IMR-90 (cell line): ENCODE results near the gene RHBDD1. TPM values are rescaled to one million over a fixed set of nuclear protein-coding genes. Genes with fewer than 3 reads are reported as not detected.

Source experiments
- ATAC-seq: fragments of 200-7000 bp; cut with Tn5 transposase; 2 replicates; pipeline ENCODE4 v1.9.1; 2020; ENCODE audit warnings: low read depth, mild to moderate bottlenecking, moderate library complexity
- BruUV-seq: library from RNA; stranded (reverse); fragments of 400-500 nt; replicated peaks from 2 replicates; lab custom pipeline; 2021; lab: Mats Ljungman, UMichigan
- CTCF ChIA-PET: fragments of 300-600 bp; formaldehyde crosslinking; extraction: SDS; loops from one replicate; lab custom pipeline; 2021; ENCODE audit warnings: antibody characterized with exemption; lab: Yijun Ruan, JAX
- POLR2A ChIA-PET: fragments of 300-600 bp; sonication (Branson Sonifier 250); formaldehyde crosslinking; loops from one replicate; lab custom pipeline; 2022; ENCODE audit warnings: antibody characterized with exemption; ENCODE audit not compliant: unreplicated experiment; lab: Charles Lee
- DNase-seq: peaks from one replicate; pipeline ENCODE4 v3.0.0; 2013
- H2AFZ ChIP-seq: replicated peaks from 2 replicates; pipeline ENCODE3; 2013; ENCODE audit warnings: low read length, mild to moderate bottlenecking; ENCODE audit not compliant: poor library complexity
- H2AK5ac ChIP-seq: 2 replicates; pipeline ENCODE4 v1.6.1; 2013; ENCODE audit warnings: low read depth, low read length, inconsistent platforms
- H2AK9ac ChIP-seq: replicated peaks from 2 replicates; pipeline ENCODE3; 2013; ENCODE audit warnings: mild to moderate bottlenecking, low read depth, low read length, moderate library complexity; ENCODE audit not compliant: poor library complexity
- H2BK120ac ChIP-seq: 2 replicates; pipeline ENCODE4 v1.6.1; 2013; ENCODE audit warnings: low read depth, low read length, inconsistent platforms
- H2BK15ac ChIP-seq: 3 replicates; pipeline ENCODE4 v1.6.1; 2013; ENCODE audit warnings: low read depth, low read length, inconsistent platforms
- H2BK20ac ChIP-seq: 2 replicates; pipeline ENCODE4 v1.6.1; 2013; ENCODE audit warnings: low read depth, mild to moderate bottlenecking, inconsistent platforms, low read length, moderate library complexity
- H2BK5ac ChIP-seq: 2 replicates; pipeline ENCODE4 v1.6.1; 2013; ENCODE audit warnings: mild to moderate bottlenecking, low read depth, low read length, inconsistent platforms; ENCODE audit not compliant: poor library complexity, severe bottlenecking
- H3K14ac ChIP-seq: replicated peaks from 2 replicates; pipeline ENCODE4 v1.6.1; 2013; ENCODE audit warnings: low read depth, low read length, inconsistent platforms
- H3K18ac ChIP-seq: 2 replicates; pipeline ENCODE4 v1.6.1; 2013; ENCODE audit warnings: low read depth, low read length, control low read depth
- H3K23ac ChIP-seq: 2 replicates; pipeline ENCODE4 v1.6.1; 2013; ENCODE audit warnings: low read depth, low read length, inconsistent platforms
- H3K27ac ChIP-seq: 2 replicates; pipeline ENCODE4 v1.5.1; 2013; ENCODE audit warnings: mild to moderate bottlenecking, control low read depth, low read length; ENCODE audit not compliant: insufficient read depth
- H3K27me3 ChIP-seq: 2 replicates; pipeline ENCODE4 v1.6.1; 2013; ENCODE audit warnings: low read length; ENCODE audit not compliant: control insufficient read depth, insufficient read depth
- H3K36me3 ChIP-seq: 2 replicates; pipeline ENCODE4 v1.6.1; 2013; ENCODE audit warnings: low read length, mixed read lengths; ENCODE audit not compliant: control insufficient read depth, insufficient read depth
- H3K4ac ChIP-seq: 2 replicates; pipeline ENCODE4 v1.6.1; 2013; ENCODE audit warnings: low read depth, low read length, inconsistent platforms
- H3K4me1 ChIP-seq: 2 replicates; pipeline ENCODE4 v1.6.1; 2013; ENCODE audit warnings: low read length, mixed read lengths; ENCODE audit not compliant: control insufficient read depth, insufficient read depth
- H3K4me2 ChIP-seq: 2 replicates; pipeline ENCODE4 v1.6.1; 2013; ENCODE audit warnings: low read depth, mild to moderate bottlenecking, control low read depth, low read length, moderate library complexity
- H3K4me3 ChIP-seq: 2 replicates; pipeline ENCODE4 v1.5.1; 2013; ENCODE audit warnings: low read depth, mild to moderate bottlenecking, control low read depth, low read length, moderate library complexity; ENCODE audit not compliant: insufficient read depth
- H3K56ac ChIP-seq: 2 replicates; pipeline ENCODE4 v1.6.1; 2013; ENCODE audit warnings: low read length, inconsistent platforms; ENCODE audit not compliant: insufficient read depth; ENCODE audit errors: extremely low read depth
- H3K79me1 ChIP-seq, 2 experiments: 2 replicates each; pipeline ENCODE4 v1.6.1; 2013; ENCODE audit warnings: low read length in 2 of 2, inconsistent platforms in 1 of 2, low read depth in 1 of 2
- H3K9ac ChIP-seq: 2 replicates; pipeline ENCODE4 v1.6.1; 2013; ENCODE audit warnings: low read depth, low read length, control low read depth
- H3K9me1 ChIP-seq: 2 replicates; pipeline ENCODE4 v1.6.1; 2013; ENCODE audit warnings: low read length, inconsistent platforms; ENCODE audit not compliant: insufficient read depth
- H3K9me3 ChIP-seq: 2 replicates; pipeline ENCODE4 v1.6.1; 2013; ENCODE audit warnings: low read length; ENCODE audit not compliant: control insufficient read depth, insufficient read depth
- H4K20me1 ChIP-seq: 2 replicates; pipeline ENCODE4 v1.6.1; 2013; ENCODE audit warnings: low read length, inconsistent platforms; ENCODE audit not compliant: insufficient read depth
- H4K5ac ChIP-seq: 2 replicates; pipeline ENCODE4 v1.6.1; 2013; ENCODE audit warnings: mild to moderate bottlenecking, low read depth, low read length, control low read depth
- H4K8ac ChIP-seq, 2 experiments: 2 replicates each; pipeline ENCODE4 v1.6.1; 2013; ENCODE audit warnings: low read depth in 2 of 2, low read length in 2 of 2, control low read depth in 1 of 2, inconsistent platforms in 1 of 2
- H4K91ac ChIP-seq: 2 replicates; pipeline ENCODE4 v1.6.1; 2013; ENCODE audit warnings: low read depth, low read length, inconsistent platforms; ENCODE audit not compliant: insufficient read depth
- CHD1 ChIP-seq: IDR thresholded peaks from 2 replicates; pipeline ENCODE4 v1.6.1; 2012; ENCODE audit warnings: low read depth, low read length, improper control_type of control experiment
- WGBS, 2 experiments: methylation state at CpG; one replicate each; pipeline versions ENCODE4 v1.1.5 to v1.1.7; 2013; ENCODE audit warnings: missing lambda C conversion rate in 2 of 2; ENCODE audit not compliant: insufficient read length in 1 of 2; ENCODE audit errors: extremely low coverage in 2 of 2; 5-methylcytosine and 5-hydroxymethylcytosine counted together
- dilution Hi-C: fragments of 300-500 bp; cut with HindIII; formaldehyde crosslinking; loops from one replicate; pipeline ENCODE4 v1.14.3; 2018; ENCODE audit warnings: low sequenced_read_pairs; ENCODE audit not compliant: unreplicated experiment
- in situ Hi-C: fragments of 300-500 bp; cut with MboI; formaldehyde crosslinking; loops from 3 replicates; pipeline ENCODE4 v1.14.3; 2019; ENCODE audit warnings: low sequenced_read_pairs, inconsistent platforms, mixed read lengths
- intact Hi-C: fragments of 100-400 bp; cut with micrococcal nuclease; formaldehyde crosslinking; loops from 2 replicates; pipeline ENCODE4 v1.10.0; 2022
- polyA plus RNA-seq, 3 experiments: library from polyadenylated mRNA; depleted of rRNA; stranded (reverse); fragments of >200 nt; gene quantifications; 2 replicates each; pipeline ENCODE4 v1.2.3, GENCODE V29; 2012; ENCODE audit warnings: low replicate concordance in 1 of 3
- total RNA-seq: library from RNA; depleted of rRNA; stranded (reverse); fragments of >200 nt; gene quantifications from 2 replicates; pipeline ENCODE4 v1.2.3, GENCODE V29; 2012
- TF ChIP-seq, protein P1 (sequence below): conservative IDR thresholded peaks from 2 replicates; pipeline ENCODE4 v1.5.1; 2012; ENCODE audit warnings: mild to moderate bottlenecking, low read depth, low read length, improper control_type of control experiment

RHBDD1 gene
- total and polyA plus RNA-seq, 2 of the 4 experiments (the other 2 are of a cell fraction): 9.7 to 14.0 TPM

DNA sequence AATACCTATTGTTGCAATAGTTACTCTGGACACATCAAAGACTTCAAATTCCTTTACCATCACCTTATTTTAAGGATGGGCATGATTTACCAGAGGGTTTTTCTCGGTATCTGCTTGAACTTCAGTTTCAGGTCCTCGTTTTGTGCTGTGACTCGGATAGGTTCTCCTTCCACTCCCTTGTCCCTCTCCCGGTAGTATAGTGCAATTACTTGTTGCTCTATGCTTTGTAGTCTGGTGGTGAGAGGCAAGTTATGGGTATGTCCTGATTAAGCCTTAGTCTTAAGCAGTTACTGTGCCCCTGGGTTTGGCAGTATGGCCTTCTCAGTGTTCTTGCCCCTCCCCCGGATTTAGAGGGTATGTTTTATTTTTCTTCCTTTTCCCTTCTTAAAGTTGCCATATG lies 96.6 kb downstream of the RHBDD1 start:
- Histone ChIP-seq H4K20me1 (no peaks in the 10 kb centered on the region), H2AK9ac (no peak overlapping the region), H3K14ac (no peak overlapping the region), H2BK20ac (no peak overlapping the region), H3K9ac (no peak overlapping the region), H3K9me1 (no peaks in the 10 kb centered on the region; the same call in 1 of the 2 replicates), H3K36me3 (no peaks in the 10 kb centered on the region), H3K9me3 (no peaks in the 10 kb centered on the region), H3K23ac (no peak overlapping the region), H3K56ac (no peak overlapping the region), H3K4me2 (no peak overlapping the region), H3K4me1 (no peaks in the 10 kb centered on the region), H4K5ac (no peak overlapping the region), H3K4ac (no peak overlapping the region), H3K27ac (no peak overlapping the region), H3K79me1 (peaks cover 0 to 3% of the 10 kb centered on the region in 2 experiments; a peak in 1 of 4 replicates), H2BK120ac (no peak overlapping the region), H2BK5ac (no peak overlapping the region), H3K4me3 (no peak overlapping the region), H4K8ac (no peak overlapping the region), H2BK15ac (no peak overlapping the region), H3K18ac (no peak overlapping the region), H2AK5ac (no peak overlapping the region), H2AFZ (no peak overlapping the region), H3K27me3 (no peaks in the 10 kb centered on the region), H4K91ac (no peak overlapping the region)
- CTCF ChIA-PET: no interaction called here
- TF ChIP-seq, protein P1, sequence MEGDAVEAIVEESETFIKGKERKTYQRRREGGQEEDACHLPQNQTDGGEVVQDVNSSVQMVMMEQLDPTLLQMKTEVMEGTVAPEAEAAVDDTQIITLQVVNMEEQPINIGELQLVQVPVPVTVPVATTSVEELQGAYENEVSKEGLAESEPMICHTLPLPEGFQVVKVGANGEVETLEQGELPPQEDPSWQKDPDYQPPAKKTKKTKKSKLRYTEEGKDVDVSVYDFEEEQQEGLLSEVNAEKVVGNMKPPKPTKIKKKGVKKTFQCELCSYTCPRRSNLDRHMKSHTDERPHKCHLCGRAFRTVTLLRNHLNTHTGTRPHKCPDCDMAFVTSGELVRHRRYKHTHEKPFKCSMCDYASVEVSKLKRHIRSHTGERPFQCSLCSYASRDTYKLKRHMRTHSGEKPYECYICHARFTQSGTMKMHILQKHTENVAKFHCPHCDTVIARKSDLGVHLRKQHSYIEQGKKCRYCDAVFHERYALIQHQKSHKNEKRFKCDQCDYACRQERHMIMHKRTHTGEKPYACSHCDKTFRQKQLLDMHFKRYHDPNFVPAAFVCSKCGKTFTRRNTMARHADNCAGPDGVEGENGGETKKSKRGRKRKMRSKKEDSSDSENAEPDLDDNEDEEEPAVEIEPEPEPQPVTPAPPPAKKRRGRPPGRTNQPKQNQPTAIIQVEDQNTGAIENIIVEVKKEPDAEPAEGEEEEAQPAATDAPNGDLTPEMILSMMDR: 0 out of 2 replicates have a peak, but pooled peaks have one; percentile 15
- TF ChIP-seq CHD1: no peak
- POLR2A ChIA-PET: no interaction called here
- ATAC-seq (no peak), DNase-seq (no peak)
- in situ Hi-C loops (no loop called here), dilution Hi-C loops (no loop called here), intact Hi-C loops (no loop called here)
- no TSS peak for BruUV-seq
- WGBS, 2 experiments: no CpG with 5 or more reads among the region's 5 CpGs
